ENCODE data around the gene CCM2L.

DNA sequence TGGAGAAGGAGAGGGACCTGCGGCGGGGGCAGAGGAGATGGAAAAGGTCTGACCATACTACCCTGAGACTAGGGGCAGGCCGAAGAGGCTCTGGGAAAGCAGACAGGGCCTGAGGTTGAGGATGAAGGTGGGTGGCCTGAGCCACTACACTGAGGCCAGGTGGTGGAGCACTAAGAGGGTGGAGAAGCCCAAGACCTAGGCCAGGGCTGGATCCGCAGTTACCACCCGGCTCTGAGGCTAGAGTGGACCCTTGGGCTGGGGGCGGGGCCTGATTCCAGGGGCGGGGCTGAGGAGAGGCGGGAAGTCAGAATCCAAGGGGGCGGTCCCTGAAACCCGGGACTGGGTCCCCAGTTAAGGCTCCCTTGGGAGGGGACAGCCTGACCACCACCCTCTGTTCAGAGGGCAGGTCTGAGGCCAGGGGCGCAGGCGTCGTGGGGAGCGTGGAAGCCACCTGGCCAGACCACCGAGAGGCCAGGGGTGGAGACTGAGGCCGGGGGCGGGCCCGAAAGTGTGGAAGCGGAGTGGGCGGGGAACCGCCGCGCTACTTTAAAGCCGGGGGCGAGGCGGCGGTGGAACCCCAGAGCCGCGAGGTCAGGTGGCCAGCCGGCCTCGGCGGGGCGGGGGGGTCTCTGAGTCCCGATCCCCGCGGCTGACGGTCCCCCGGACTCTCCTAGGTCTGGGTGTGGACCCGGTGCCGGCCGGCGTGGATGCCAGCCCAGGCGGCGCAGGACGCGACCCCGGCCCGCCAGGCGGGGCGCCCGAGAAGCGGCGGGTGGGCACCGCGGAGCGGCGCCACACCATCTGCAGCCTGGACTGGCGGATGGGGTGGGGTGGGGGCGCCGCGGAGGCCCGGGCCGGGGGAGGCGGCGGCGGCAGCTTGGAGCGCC lies 8.3 kb downstream of the CCM2L start:
- TF ChIP-seq, protein P1, sequence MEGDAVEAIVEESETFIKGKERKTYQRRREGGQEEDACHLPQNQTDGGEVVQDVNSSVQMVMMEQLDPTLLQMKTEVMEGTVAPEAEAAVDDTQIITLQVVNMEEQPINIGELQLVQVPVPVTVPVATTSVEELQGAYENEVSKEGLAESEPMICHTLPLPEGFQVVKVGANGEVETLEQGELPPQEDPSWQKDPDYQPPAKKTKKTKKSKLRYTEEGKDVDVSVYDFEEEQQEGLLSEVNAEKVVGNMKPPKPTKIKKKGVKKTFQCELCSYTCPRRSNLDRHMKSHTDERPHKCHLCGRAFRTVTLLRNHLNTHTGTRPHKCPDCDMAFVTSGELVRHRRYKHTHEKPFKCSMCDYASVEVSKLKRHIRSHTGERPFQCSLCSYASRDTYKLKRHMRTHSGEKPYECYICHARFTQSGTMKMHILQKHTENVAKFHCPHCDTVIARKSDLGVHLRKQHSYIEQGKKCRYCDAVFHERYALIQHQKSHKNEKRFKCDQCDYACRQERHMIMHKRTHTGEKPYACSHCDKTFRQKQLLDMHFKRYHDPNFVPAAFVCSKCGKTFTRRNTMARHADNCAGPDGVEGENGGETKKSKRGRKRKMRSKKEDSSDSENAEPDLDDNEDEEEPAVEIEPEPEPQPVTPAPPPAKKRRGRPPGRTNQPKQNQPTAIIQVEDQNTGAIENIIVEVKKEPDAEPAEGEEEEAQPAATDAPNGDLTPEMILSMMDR (IDR thresholded peaks at IDR 0.05; ENCODE audit: low read length): peak; percentile 12; the same call in 1 of the 2 replicates
- no peak for TF ChIP-seq EZH2 (IDR thresholded peaks at IDR 0.05; ENCODE audit: borderline replicate concordance, low read length)

All from OCI-LY1 (cell line).